Keratinocyte (primary cell): ENCODE data around the gene ACAT2. TPM values are rescaled to one million over a fixed set of nuclear protein-coding genes. Genes with fewer than 3 reads are reported as not detected.

Source experiments
- DNase-seq: peaks from one replicate; pipeline ENCODE4 v3.0.0-alpha.2; 2011; ENCODE audit warnings: low read depth, missing footprints, low spot score
- FAIRE-seq: peaks from 2 replicates; lab custom pipeline; 2011; peaks lifted over from hg19 to GRCh38; lab: Jason Lieb, UNC
- H2AFZ ChIP-seq: 2 replicates; pipeline ENCODE4 v1.6.0; 2012; ENCODE audit warnings: low read length, control low read depth, inconsistent platforms; ENCODE audit not compliant: control insufficient read depth
- H3K27ac ChIP-seq: 2 replicates; pipeline ENCODE4 v1.5.1; 2011; ENCODE audit warnings: low read length; ENCODE audit not compliant: control insufficient read depth, insufficient read depth
- H3K27me3 ChIP-seq: 3 replicates; pipeline ENCODE4 v1.6.0; 2011; ENCODE audit warnings: low read length; ENCODE audit not compliant: control insufficient read depth, insufficient read depth; ENCODE audit errors: extremely low read depth
- H3K36me3 ChIP-seq, 2 experiments: 2 replicates in 1 of 2; 3 replicates in 1 of 2; pipeline ENCODE4 v1.5.1; 2011; ENCODE audit warnings: low read length in 2 of 2, mild to moderate bottlenecking in 1 of 2; ENCODE audit not compliant: control insufficient read depth in 2 of 2, insufficient read depth in 2 of 2; ENCODE audit errors: extremely low read depth in 1 of 2
- H3K4me1 ChIP-seq: 3 replicates; pipeline ENCODE4 v1.5.1; 2011; ENCODE audit warnings: low read length; ENCODE audit not compliant: control insufficient read depth, insufficient read depth; ENCODE audit errors: extremely low read depth
- H3K4me2 ChIP-seq: 3 replicates; pipeline ENCODE4 v1.6.0; 2011; ENCODE audit warnings: low read depth, low read length; ENCODE audit not compliant: control insufficient read depth, insufficient read depth; ENCODE audit errors: extremely low read depth
- H3K4me3 ChIP-seq, 3 experiments: fragments of 200-600 bp in 1 of 3; sonication (generic) in 1 of 3; 2 replicates in 2 of 3; 3 replicates in 1 of 3; pipeline ENCODE4 v1.5.1; 2011 to 2016; ENCODE audit warnings: low read length in 3 of 3, mild to moderate bottlenecking in 3 of 3, control low read depth in 2 of 3, inconsistent platforms in 1 of 3, low read depth in 1 of 3, mixed read lengths in 1 of 3, mixed run types in 1 of 3, moderate library complexity in 1 of 3; ENCODE audit not compliant: control insufficient read depth in 2 of 3, insufficient read depth in 2 of 3; ENCODE audit errors: extremely low read depth in 1 of 3
- H3K79me2 ChIP-seq: 2 replicates; pipeline ENCODE4 v1.6.0; 2012; ENCODE audit warnings: low read length; ENCODE audit not compliant: control insufficient read depth, insufficient read depth
- H3K9ac ChIP-seq: 3 replicates; pipeline ENCODE4 v1.6.0; 2011; ENCODE audit warnings: low read length; ENCODE audit not compliant: control insufficient read depth, insufficient read depth; ENCODE audit errors: extremely low read depth
- H3K9me1 ChIP-seq: 3 replicates; pipeline ENCODE4 v1.6.0; 2011; ENCODE audit warnings: low read length; ENCODE audit not compliant: control insufficient read depth, insufficient read depth; ENCODE audit errors: extremely low read depth
- H3K9me3 ChIP-seq: 2 replicates; pipeline ENCODE4 v1.5.1; 2012; ENCODE audit warnings: low read depth, low read length; ENCODE audit not compliant: control insufficient read depth
- H4K20me1 ChIP-seq: 3 replicates; pipeline ENCODE4 v1.6.0; 2011; ENCODE audit warnings: low read length; ENCODE audit not compliant: control insufficient read depth, insufficient read depth; ENCODE audit errors: extremely low read depth
- CTCF ChIP-seq, 3 experiments: IDR thresholded peaks in 1 of 3; conservative IDR thresholded peaks in 1 of 3; optimal IDR thresholded peaks in 1 of 3; 2 replicates in 2 of 3; 3 replicates in 1 of 3; pipeline versions ENCODE3 to v1.5.1; 2011; ENCODE audit warnings: low read length in 3 of 3, mild to moderate bottlenecking in 3 of 3, moderate library complexity in 2 of 3, control low read depth in 1 of 3, inconsistent platforms in 1 of 3; ENCODE audit not compliant: insufficient read depth in 2 of 3; ENCODE audit errors: extremely low read depth in 1 of 3
- EZH2 ChIP-seq: IDR thresholded peaks from one replicate; pipeline ENCODE4 v1.6.1; 2012; ENCODE audit warnings: inconsistent platforms, mild to moderate bottlenecking, low read length, moderate library complexity
- dilution Hi-C: fragments of 300-500 bp; cut with MboI; formaldehyde crosslinking; loops from one replicate; pipeline ENCODE4 v1.7.0; 2020; ENCODE audit warnings: low sequenced_read_pairs; ENCODE audit not compliant: extremely low pct_ligation_motif_present
- polyA plus RNA-seq, 5 experiments: library from polyadenylated mRNA; depleted of rRNA in 3 of 5; stranded (reverse) in 3 of 5; stranded (forward) in 1 of 5; unstranded in 1 of 5; fragments of >200 nt; gene quantifications; 1 replicate in 1 of 5; 2 replicates in 3 of 5; 3 replicates in 1 of 5; pipeline versions ENCODE4 v1.2.1 to v1.2.3, GENCODE V29; 2011 to 2012; ENCODE audit warnings: missing spikeins in 2 of 5, low read depth in 1 of 5, low replicate concordance in 1 of 5

ACAT2 gene
- polyA plus RNA-seq, 1 donor (not counting 4 experiments of a cell fraction or from before 2014, with no cell fraction given): 205 TPM

GRCh38 chr6:159809149-159809548, 47.3 kb downstream of the ACAT2 start:
- no peak overlapping the region for H3K27ac ChIP-seq
- H2AFZ ChIP-seq: no peak overlapping the region
- H3K36me3 ChIP-seq: no peaks in the 10 kb centered on the region
- FAIRE-seq (no peak), DNase-seq (no peak)
- TF ChIP-seq CTCF (optimal IDR thresholded peaks at IDR 0.05 in 1 of 3, IDR thresholded peaks at IDR 0.05 in 1 of 3, conservative IDR thresholded peaks at IDR 0.05 in 1 of 3; ENCODE audit: extremely low read depth in 1 of 3, insufficient read depth in 2 of 3, low read length in 3 of 3): no peak
- no peak for TF ChIP-seq EZH2
- no peaks in the 10 kb centered on the region for H3K79me2 ChIP-seq
- H3K4me3 ChIP-seq: no peak overlapping the region
- H4K20me1 ChIP-seq: no peaks in the 10 kb centered on the region
- H3K9ac ChIP-seq: no peak overlapping the region
- H3K4me2 ChIP-seq: no peak overlapping the region
- H3K9me3 ChIP-seq: no peaks in the 10 kb centered on the region
- peaks cover 7% of the 10 kb centered on the region for H3K4me1 ChIP-seq
- H3K27me3 ChIP-seq: no peaks in the 10 kb centered on the region
- dilution Hi-C loops: no loop called here
- H3K9me1 ChIP-seq: no peaks in the 10 kb centered on the region

- dilution Hi-C loops: no loop called here
- no peak for DNase-seq
- H3K9me3 ChIP-seq: no peaks in the 10 kb centered on the region
- no peak overlapping the region for H3K27ac ChIP-seq
- no peaks in the 10 kb centered on the region for H3K27me3 ChIP-seq
- no peak for FAIRE-seq
- no peaks in the 10 kb centered on the region for H3K4me1 ChIP-seq
- no peaks in the 10 kb centered on the region for H3K79me2 ChIP-seq
- no peak overlapping the region for H2AFZ ChIP-seq
- no peaks in the 10 kb centered on the region for H3K9me1 ChIP-seq
- TF ChIP-seq EZH2 (no peak), CTCF (optimal IDR thresholded peaks at IDR 0.05 in 1 of 3, IDR thresholded peaks at IDR 0.05 in 1 of 3, conservative IDR thresholded peaks at IDR 0.05 in 1 of 3; ENCODE audit: extremely low read depth in 1 of 3, insufficient read depth in 2 of 3, low read length in 3 of 3) (no peak)
- no peaks in the 10 kb centered on the region for H3K36me3 ChIP-seq
- H3K4me3 ChIP-seq: no peak overlapping the region
- no peak overlapping the region for H3K9ac ChIP-seq
- no peaks in the 10 kb centered on the region for H4K20me1 ChIP-seq
- no peak overlapping the region for H3K4me2 ChIP-seq
These were observed 51.9 kb downstream of the ACAT2 start for GRCh38 chr6:159813781-159814180.
